ENCODE results near the gene SEMA3D. TPM values are rescaled to one million over a fixed set of nuclear protein-coding genes. Genes with fewer than 3 reads are reported as not detected.

SEMA3D gene
- total and polyA plus RNA-seq, 4 experiments from 2014 or later, result not detected

GRCh38 chr7:85081392-85081791, 105.5 kb downstream of the SEMA3D start:
- intact Hi-C loops (cut with micrococcal nuclease), result no loop called here
- no peaks in the 10 kb centered on the region for H3K4me1 ChIP-seq (ENCODE audit: insufficient read depth, low read length)
- H3K9me3 Mint-ChIP-seq, result peaks cover 0 to 9% (median 0%) of the 10 kb centered on the region in 8 donors
- H3K27ac Mint-ChIP-seq, result no peak overlapping the region
- POLR2A ChIA-PET (ENCODE audit: partially characterized antibody), result no interaction called here
- H3K4me1 Mint-ChIP-seq, result no peaks in the 10 kb centered on the region
- H3K4me3 ChIP-seq (ENCODE audit: low read length in 2 of 2), result no peak overlapping the region
- CTCF ChIA-PET (ENCODE audit: partially characterized antibody), result no interaction called here
- H3K27me3 ChIP-seq (ENCODE audit: insufficient read depth, low read length), result no peaks in the 10 kb centered on the region
- no peaks in the 10 kb centered on the region for H3K9me3 ChIP-seq (ENCODE audit: control insufficient read depth in 1 of 2, low read length in 2 of 2)
- no peak overlapping the region for H3K27ac ChIP-seq (ENCODE audit: low read depth, low read length)
- no peak for DNase-seq
- no peaks in the 10 kb centered on the region for H3K36me3 ChIP-seq (ENCODE audit: insufficient read depth, low read length)
- H3K27me3 Mint-ChIP-seq, result no peaks in the 10 kb centered on the region
- no peak overlapping the region for H3K4me3 Mint-ChIP-seq
- H3K36me3 Mint-ChIP-seq, result no peaks in the 10 kb centered on the region

GRCh38 chr7:85079434-85079833, 107.4 kb downstream of the SEMA3D start:
- no peaks in the 10 kb centered on the region for H3K4me1 ChIP-seq (ENCODE audit: insufficient read depth, low read length)
- no peaks in the 10 kb centered on the region for H3K36me3 Mint-ChIP-seq
- peaks cover 0 to 8% (median under 1%) of the 10 kb centered on the region in 8 donors for H3K9me3 Mint-ChIP-seq
- no peak overlapping the region for H3K4me3 Mint-ChIP-seq
- ChIA-PET POLR2A (ENCODE audit: partially characterized antibody) (no interaction called here), CTCF (ENCODE audit: partially characterized antibody) (no interaction called here)
- H3K4me3 ChIP-seq (ENCODE audit: low read length in 2 of 2), result no peak overlapping the region
- no peaks in the 10 kb centered on the region for H3K27me3 ChIP-seq (ENCODE audit: insufficient read depth, low read length)
- no peaks in the 10 kb centered on the region for H3K4me1 Mint-ChIP-seq
- no peaks in the 10 kb centered on the region for H3K36me3 ChIP-seq (ENCODE audit: insufficient read depth, low read length)
- no peak overlapping the region for H3K27ac Mint-ChIP-seq
- no peaks in the 10 kb centered on the region for H3K9me3 ChIP-seq (ENCODE audit: control insufficient read depth in 1 of 2, low read length in 2 of 2)
- intact Hi-C loops (cut with micrococcal nuclease), result no loop called here
- no peak overlapping the region for H3K27ac ChIP-seq (ENCODE audit: low read depth, low read length)
- no peaks in the 10 kb centered on the region for H3K27me3 Mint-ChIP-seq
- no peak for DNase-seq

GRCh38 chr7:85078181-85078580, 108.7 kb downstream of the SEMA3D start:
- H3K27ac ChIP-seq (ENCODE audit: low read depth, low read length), result no peak overlapping the region
- no peak for DNase-seq
- H3K4me1 Mint-ChIP-seq, result no peaks in the 10 kb centered on the region
- no peaks in the 10 kb centered on the region for H3K27me3 ChIP-seq (ENCODE audit: insufficient read depth, low read length)
- no peaks in the 10 kb centered on the region for H3K27me3 Mint-ChIP-seq
- intact Hi-C loops (cut with micrococcal nuclease), result no loop called here
- ChIA-PET POLR2A (ENCODE audit: partially characterized antibody) (no interaction called here), CTCF (ENCODE audit: partially characterized antibody) (no interaction called here)
- no peaks in the 10 kb centered on the region for H3K36me3 Mint-ChIP-seq
- no peak overlapping the region for H3K27ac Mint-ChIP-seq
- H3K4me3 ChIP-seq (ENCODE audit: low read length in 2 of 2), result no peak overlapping the region
- no peaks in the 10 kb centered on the region for H3K4me1 ChIP-seq (ENCODE audit: insufficient read depth, low read length)
- peaks cover 0 to 8% (median 0%) of the 10 kb centered on the region in 8 donors for H3K9me3 Mint-ChIP-seq
- H3K36me3 ChIP-seq (ENCODE audit: insufficient read depth, low read length), result no peaks in the 10 kb centered on the region
- H3K4me3 Mint-ChIP-seq, result no peak overlapping the region
- H3K9me3 ChIP-seq (ENCODE audit: control insufficient read depth in 1 of 2, low read length in 2 of 2), result no peaks in the 10 kb centered on the region

GRCh38 chr7:85075864-85076263, 111.0 kb downstream of the SEMA3D start:
- H3K4me1 Mint-ChIP-seq, result no peaks in the 10 kb centered on the region
- Histone ChIP-seq H3K4me1 (ENCODE audit: insufficient read depth, low read length) (no peaks in the 10 kb centered on the region), H3K27me3 (ENCODE audit: insufficient read depth, low read length) (no peaks in the 10 kb centered on the region), H3K9me3 (ENCODE audit: control insufficient read depth in 1 of 2, low read length in 2 of 2) (no peaks in the 10 kb centered on the region), H3K36me3 (ENCODE audit: insufficient read depth, low read length) (no peaks in the 10 kb centered on the region), H3K27ac (ENCODE audit: low read depth, low read length) (no peak overlapping the region), H3K4me3 (ENCODE audit: low read length in 2 of 2) (no peak overlapping the region)
- no peak overlapping the region for H3K4me3 Mint-ChIP-seq
- no peaks in the 10 kb centered on the region for H3K27me3 Mint-ChIP-seq
- ChIA-PET CTCF (ENCODE audit: partially characterized antibody) (no interaction called here), POLR2A (ENCODE audit: partially characterized antibody) (no interaction called here)
- intact Hi-C loops (cut with micrococcal nuclease), result no loop called here
- DNase-seq, result no peak
- H3K27ac Mint-ChIP-seq, result no peak overlapping the region
- H3K9me3 Mint-ChIP-seq, result peaks cover 0 to 8% (median 0%) of the 10 kb centered on the region in 8 donors
- H3K36me3 Mint-ChIP-seq, result no peaks in the 10 kb centered on the region

DNA sequence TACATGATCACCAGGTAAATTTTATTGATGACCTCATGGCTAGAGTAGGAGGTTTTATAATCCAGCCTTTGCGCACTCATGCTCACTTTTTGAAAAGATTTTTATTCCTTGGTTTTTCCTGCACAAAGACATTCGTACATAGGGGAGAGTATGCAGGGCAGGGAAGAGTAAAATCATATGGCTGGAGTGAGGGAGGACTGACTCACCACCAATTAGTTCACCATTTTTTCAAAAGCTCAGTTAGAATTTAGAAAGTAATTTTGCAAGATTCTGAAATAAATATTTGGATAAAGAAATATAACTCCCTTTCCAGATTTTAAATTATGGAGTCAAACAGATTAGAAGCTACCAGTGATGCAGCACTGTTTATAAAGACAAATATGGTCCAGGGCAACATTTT, 111.9 kb downstream of the SEMA3D start:
- DNase-seq, result no peak
- Histone ChIP-seq H3K27ac (ENCODE audit: low read depth, low read length) (no peak overlapping the region), H3K36me3 (ENCODE audit: insufficient read depth, low read length) (no peaks in the 10 kb centered on the region), H3K27me3 (ENCODE audit: insufficient read depth, low read length) (no peaks in the 10 kb centered on the region), H3K4me1 (ENCODE audit: insufficient read depth, low read length) (no peaks in the 10 kb centered on the region), H3K4me3 (ENCODE audit: low read length in 2 of 2) (no peak overlapping the region), H3K9me3 (ENCODE audit: control insufficient read depth in 1 of 2, low read length in 2 of 2) (no peaks in the 10 kb centered on the region)
- POLR2A ChIA-PET (ENCODE audit: partially characterized antibody), result no interaction called here
- no peaks in the 10 kb centered on the region for H3K27me3 Mint-ChIP-seq
- no peak overlapping the region for H3K27ac Mint-ChIP-seq
- intact Hi-C loops (cut with micrococcal nuclease), result no loop called here
- peaks cover 0 to 10% (median 0%) of the 10 kb centered on the region in 8 donors for H3K9me3 Mint-ChIP-seq
- H3K4me3 Mint-ChIP-seq, result no peak overlapping the region
- H3K4me1 Mint-ChIP-seq, result no peaks in the 10 kb centered on the region
- CTCF ChIA-PET (ENCODE audit: partially characterized antibody), result no interaction called here
- H3K36me3 Mint-ChIP-seq, result no peaks in the 10 kb centered on the region

DNA sequence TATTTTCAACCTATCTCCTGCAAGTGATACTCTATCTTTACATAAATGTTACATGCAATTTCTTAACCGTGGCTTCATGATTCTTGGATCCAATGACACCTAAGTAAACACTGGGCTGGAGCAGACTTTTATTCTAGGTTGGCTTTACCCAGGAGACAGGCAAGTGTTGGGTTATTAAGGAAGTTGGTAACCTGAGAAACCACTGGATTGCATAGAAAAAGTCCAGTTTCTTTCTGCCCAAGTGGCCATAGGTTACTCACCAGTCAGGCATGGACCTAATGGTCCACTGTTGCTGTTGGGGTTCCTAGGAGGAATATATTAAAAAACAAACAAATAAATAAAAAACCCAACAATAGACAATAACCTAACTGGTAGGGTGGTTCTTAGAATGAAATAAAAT, 112.8 kb downstream of the SEMA3D start:
- POLR2A ChIA-PET (ENCODE audit: partially characterized antibody), result no interaction called here
- Mint-ChIP-seq H3K4me1 (no peaks in the 10 kb centered on the region), H3K36me3 (no peaks in the 10 kb centered on the region), H3K9me3 (peaks cover 0 to 8% (median 0%) of the 10 kb centered on the region in 8 donors), H3K4me3 (no peak overlapping the region), H3K27ac (no peak overlapping the region), H3K27me3 (no peaks in the 10 kb centered on the region)
- intact Hi-C loops (cut with micrococcal nuclease), result no loop called here
- H3K9me3 ChIP-seq (ENCODE audit: control insufficient read depth in 1 of 2, low read length in 2 of 2), result no peaks in the 10 kb centered on the region
- CTCF ChIA-PET (ENCODE audit: partially characterized antibody), result no interaction called here
- DNase-seq, result no peak
- H3K27me3 ChIP-seq (ENCODE audit: insufficient read depth, low read length), result no peaks in the 10 kb centered on the region
- no peak overlapping the region for H3K27ac ChIP-seq (ENCODE audit: low read depth, low read length)
- no peaks in the 10 kb centered on the region for H3K36me3 ChIP-seq (ENCODE audit: insufficient read depth, low read length)
- no peak overlapping the region for H3K4me3 ChIP-seq (ENCODE audit: low read length in 2 of 2)
- no peaks in the 10 kb centered on the region for H3K4me1 ChIP-seq (ENCODE audit: insufficient read depth, low read length)

- Histone ChIP-seq H3K4me1 (ENCODE audit: insufficient read depth, low read length) (no peaks in the 10 kb centered on the region), H3K9me3 (ENCODE audit: control insufficient read depth in 1 of 2, low read length in 2 of 2) (no peaks in the 10 kb centered on the region), H3K4me3 (ENCODE audit: low read length in 2 of 2) (no peak overlapping the region), H3K36me3 (ENCODE audit: insufficient read depth, low read length) (no peaks in the 10 kb centered on the region), H3K27me3 (ENCODE audit: insufficient read depth, low read length) (no peaks in the 10 kb centered on the region), H3K27ac (ENCODE audit: low read depth, low read length) (no peak overlapping the region)
- H3K4me1 Mint-ChIP-seq, result no peaks in the 10 kb centered on the region
- H3K27ac Mint-ChIP-seq, result no peak overlapping the region
- ChIA-PET CTCF (ENCODE audit: partially characterized antibody) (no interaction called here), POLR2A (ENCODE audit: partially characterized antibody) (no interaction called here)
- DNase-seq, result no peak
- H3K4me3 Mint-ChIP-seq, result no peak overlapping the region
- H3K36me3 Mint-ChIP-seq, result no peaks in the 10 kb centered on the region
- peaks cover 0 to 8% (median under 1%) of the 10 kb centered on the region in 8 donors for H3K9me3 Mint-ChIP-seq
- intact Hi-C loops (cut with micrococcal nuclease), result no loop called here
- no peaks in the 10 kb centered on the region for H3K27me3 Mint-ChIP-seq
Observed at GRCh38 chr7:85070967-85071628, 115.8 kb downstream of the SEMA3D start.

GRCh38 chr7:85068799-85069198, 118.1 kb downstream of the SEMA3D start:
- no peak for DNase-seq
- no peaks in the 10 kb centered on the region for H3K4me1 Mint-ChIP-seq
- H3K27ac Mint-ChIP-seq, result no peak overlapping the region
- Histone ChIP-seq H3K4me3 (ENCODE audit: low read length in 2 of 2) (no peak overlapping the region), H3K36me3 (ENCODE audit: insufficient read depth, low read length) (no peaks in the 10 kb centered on the region), H3K27me3 (ENCODE audit: insufficient read depth, low read length) (no peaks in the 10 kb centered on the region), H3K4me1 (ENCODE audit: insufficient read depth, low read length) (no peaks in the 10 kb centered on the region), H3K27ac (ENCODE audit: low read depth, low read length) (no peak overlapping the region), H3K9me3 (ENCODE audit: control insufficient read depth in 1 of 2, low read length in 2 of 2) (no peaks in the 10 kb centered on the region)
- H3K36me3 Mint-ChIP-seq, result no peaks in the 10 kb centered on the region
- ChIA-PET POLR2A (ENCODE audit: partially characterized antibody) (no interaction called here), CTCF (ENCODE audit: partially characterized antibody) (no interaction called here)
- intact Hi-C loops (cut with micrococcal nuclease), result no loop called here
- no peaks in the 10 kb centered on the region for H3K27me3 Mint-ChIP-seq
- H3K4me3 Mint-ChIP-seq, result no peak overlapping the region
- peaks cover 0 to 4% (median 0%) of the 10 kb centered on the region in 8 donors for H3K9me3 Mint-ChIP-seq

Data from CD4-positive, alpha-beta memory T cell (primary cell).